GM06990 (cell line): ENCODE results near the gene CIB4.

Experiments used
- DNase-seq: peaks from one replicate; pipeline ENCODE4 v3.0.0-alpha.2; 2011; ENCODE audit not compliant: insufficient read length; ENCODE audit errors: extremely low read depth
- H3K27me3 ChIP-seq: replicated peaks from 2 replicates; pipeline ENCODE4 v1.6.0; 2011; ENCODE audit warnings: low read length; ENCODE audit not compliant: control insufficient read depth, insufficient read depth
- H3K36me3 ChIP-seq: 2 replicates; pipeline ENCODE4 v1.5.1; 2011; ENCODE audit warnings: low read length; ENCODE audit not compliant: control insufficient read depth, insufficient read depth
- H3K4me3 ChIP-seq: replicated peaks from 2 replicates; pipeline ENCODE4 v1.5.1; 2011; ENCODE audit warnings: low read depth, mild to moderate bottlenecking, control low read depth, low read length
- CTCF ChIP-seq: IDR thresholded peaks from 2 replicates; pipeline ENCODE4 v1.5.1; 2011; ENCODE audit warnings: low read length, control low read depth, mild to moderate bottlenecking, inconsistent platforms; ENCODE audit not compliant: insufficient read depth, poor library complexity, severe bottlenecking

Gene CIB4

GRCh38 chr2:26542194-26542455 lies 99.0 kb downstream of the CIB4 start:
- no peak for DNase-seq
- TF ChIP-seq CTCF: no peak
- no peak overlapping the region for H3K4me3 ChIP-seq
- no peaks in the 10 kb centered on the region for H3K36me3 ChIP-seq
- no peaks in the 10 kb centered on the region for H3K27me3 ChIP-seq

GRCh38 chr2:26541401-26542193 lies 99.6 kb downstream of the CIB4 start:
- no peak for DNase-seq
- no peaks in the 10 kb centered on the region for H3K27me3 ChIP-seq
- no peak for TF ChIP-seq CTCF
- no peak overlapping the region for H3K4me3 ChIP-seq
- no peaks in the 10 kb centered on the region for H3K36me3 ChIP-seq

DNA sequence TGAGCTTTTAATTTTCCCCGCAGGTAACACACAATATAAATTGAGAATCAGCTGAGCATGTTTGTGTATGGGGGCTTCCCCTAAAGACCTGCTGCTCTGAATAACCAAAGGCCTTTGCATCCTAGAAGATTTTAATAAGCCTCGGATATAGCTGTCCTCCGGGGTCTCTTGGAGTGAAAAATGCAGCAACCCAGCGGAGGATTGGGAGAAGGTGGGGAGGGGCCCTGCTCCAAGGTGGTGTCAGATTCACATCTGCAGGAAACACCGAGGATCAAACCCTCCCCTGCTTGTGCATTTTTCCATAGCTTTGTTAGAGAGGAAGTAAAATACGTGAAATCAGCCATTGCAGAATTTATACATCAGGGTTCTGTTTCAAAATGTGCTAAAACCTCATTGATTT lies 100.2 kb downstream of the CIB4 start:
- Histone ChIP-seq H3K4me3 (no peak overlapping the region), H3K27me3 (no peaks in the 10 kb centered on the region), H3K36me3 (no peaks in the 10 kb centered on the region)
- no peak for DNase-seq
- no peak for TF ChIP-seq CTCF

GRCh38 chr2:26540306-26540705 lies 100.9 kb downstream of the CIB4 start:
- DNase-seq: no peak
- no peaks in the 10 kb centered on the region for H3K36me3 ChIP-seq

GRCh38 chr2:26537826-26538475 lies 103.2 kb downstream of the CIB4 start:
- H3K4me3 ChIP-seq: no peak overlapping the region
- H3K36me3 ChIP-seq: no peaks in the 10 kb centered on the region
- H3K27me3 ChIP-seq: no peaks in the 10 kb centered on the region; the same call in 1 of the 2 replicates
- no peak for DNase-seq
- TF ChIP-seq CTCF: no peak

More at GRCh38 chr2:26540306-26540705, 100.9 kb downstream of the CIB4 start:
- TF ChIP-seq CTCF: no peak
- Histone ChIP-seq H3K27me3 (no peaks in the 10 kb centered on the region), H3K4me3 (no peak overlapping the region)
